Activated CD4-positive, alpha-beta T cell treated with anti-CD3 and anti-CD28 coated beads, Interleukin-2, amount 50 U/mL, for 16 hours (primary cell): ENCODE results near the gene MRPL14.
"Not testable (repeated sequence)": the region's sequence is repeated elsewhere in the genome, so short reads cannot be mapped to it uniquely, and the experiment has no call there.

Experiments used
- DNase-seq: peaks from one replicate; pipeline ENCODE4 v3.0.0-alpha.2; 2020

MRPL14 gene

DNA sequence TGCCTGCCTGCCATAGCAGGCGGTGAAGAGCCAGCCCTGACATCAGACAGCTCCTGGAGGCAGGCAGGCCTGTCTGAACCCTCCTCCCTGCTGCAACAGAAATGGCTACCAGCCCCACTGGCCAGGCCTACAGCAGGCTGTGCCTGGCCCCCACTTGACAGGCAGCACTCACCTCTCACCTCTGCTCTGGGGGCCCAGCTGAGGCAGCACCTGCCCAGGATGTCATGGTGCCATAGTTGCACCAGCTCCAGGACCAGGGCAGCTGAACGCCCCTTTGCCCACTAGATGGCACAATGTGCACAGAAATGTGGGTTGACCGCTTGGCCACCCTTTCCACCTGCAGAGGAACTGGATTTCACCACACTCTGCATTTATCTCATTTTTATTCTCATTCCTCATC lies 30.6 kb downstream of the MRPL14 start:
- peak; percentile 74 for DNase-seq

DNA sequence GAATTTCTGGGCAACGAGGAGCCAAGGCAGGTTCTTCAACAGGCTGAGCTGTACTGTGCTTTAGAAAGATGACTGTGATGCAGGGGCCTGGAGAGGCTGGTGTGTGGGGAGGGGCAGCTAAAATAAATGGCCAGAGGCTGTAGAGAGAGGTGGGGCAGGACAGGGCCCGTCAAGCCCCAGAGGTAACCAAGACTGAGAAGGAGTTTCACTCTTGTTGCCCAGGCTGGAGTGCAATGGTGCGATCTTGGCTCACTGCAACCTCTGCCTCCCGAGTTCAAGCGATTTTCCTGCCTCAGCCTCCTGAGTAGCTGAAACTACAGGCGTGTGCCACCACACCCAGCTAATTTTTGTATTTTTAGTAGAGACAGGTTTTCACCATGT lies 32.0 kb downstream of the MRPL14 start:
- DNase-seq, result not testable (repeated sequence)

DNA sequence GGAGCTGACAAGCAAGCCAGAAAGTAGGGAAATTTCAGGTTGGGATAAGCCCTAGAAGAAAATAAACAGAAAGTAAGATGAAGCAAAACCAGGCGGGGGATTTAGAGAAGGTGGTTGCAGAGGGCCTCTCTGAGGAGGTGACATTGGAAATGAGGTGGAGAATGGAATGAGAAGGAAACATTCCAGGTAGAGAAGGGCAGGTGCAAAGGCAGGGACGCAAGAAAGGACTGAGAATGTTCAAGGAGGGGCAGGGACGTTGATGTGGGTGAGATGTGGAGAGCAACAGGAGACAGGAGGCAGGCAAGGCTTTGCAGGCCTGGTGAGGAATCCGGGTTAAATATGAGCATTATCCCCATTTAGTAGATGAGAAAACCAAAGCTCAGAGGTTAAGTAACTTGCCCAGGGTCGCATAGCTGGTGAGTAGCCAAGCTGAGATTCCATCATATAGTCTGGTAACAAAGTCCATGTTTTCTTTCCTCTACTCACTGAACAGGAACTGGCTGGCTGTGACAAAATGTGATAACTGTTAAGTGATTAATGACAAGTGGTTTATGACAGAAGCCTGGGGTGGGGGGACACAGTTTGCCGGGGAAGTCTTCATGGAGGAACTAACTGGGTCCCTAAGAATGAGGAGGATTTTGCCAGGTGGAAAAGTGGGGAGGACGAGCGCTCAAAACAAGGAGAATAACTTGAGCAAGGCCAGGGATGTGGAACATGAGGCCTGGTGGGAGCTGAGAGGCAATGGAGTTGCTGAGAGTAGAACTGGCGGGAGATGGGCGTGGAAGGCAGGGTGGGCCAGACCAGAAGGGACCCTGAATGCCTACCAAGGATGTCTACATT lies 32.6 kb downstream of the MRPL14 start:
- no peak for DNase-seq

DNA sequence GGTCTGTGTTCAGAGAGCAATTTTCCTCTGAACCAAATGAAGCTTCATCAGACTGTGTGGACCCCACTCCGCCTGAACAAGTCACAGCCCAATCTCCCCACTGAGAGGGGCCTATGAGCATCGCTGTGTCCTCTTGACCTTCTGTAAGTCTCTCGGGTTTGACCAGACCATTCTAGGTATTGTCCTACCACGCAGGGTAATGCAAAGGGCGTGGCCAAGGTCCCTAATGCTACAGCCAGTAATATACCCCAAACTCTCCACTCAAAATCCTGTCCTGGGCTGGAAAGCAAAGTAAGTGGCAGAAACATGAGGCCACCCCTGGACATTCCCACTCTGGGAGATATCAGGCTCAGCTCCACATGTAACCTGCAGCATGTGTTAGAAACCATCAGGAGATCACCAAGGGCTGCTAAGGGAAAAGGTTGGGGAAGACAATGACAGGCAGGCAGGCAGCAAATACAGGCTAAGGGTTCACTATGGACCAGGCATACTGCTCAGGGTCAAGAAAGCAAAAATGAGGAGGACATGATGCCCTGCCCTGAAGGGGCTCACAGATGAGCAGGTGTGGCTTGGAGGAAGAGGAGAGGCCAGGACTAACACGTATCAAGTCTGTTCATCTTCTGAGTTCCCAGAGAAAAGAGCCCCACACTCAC lies 33.4 kb downstream of the MRPL14 start:
- no peak for DNase-seq

DNA sequence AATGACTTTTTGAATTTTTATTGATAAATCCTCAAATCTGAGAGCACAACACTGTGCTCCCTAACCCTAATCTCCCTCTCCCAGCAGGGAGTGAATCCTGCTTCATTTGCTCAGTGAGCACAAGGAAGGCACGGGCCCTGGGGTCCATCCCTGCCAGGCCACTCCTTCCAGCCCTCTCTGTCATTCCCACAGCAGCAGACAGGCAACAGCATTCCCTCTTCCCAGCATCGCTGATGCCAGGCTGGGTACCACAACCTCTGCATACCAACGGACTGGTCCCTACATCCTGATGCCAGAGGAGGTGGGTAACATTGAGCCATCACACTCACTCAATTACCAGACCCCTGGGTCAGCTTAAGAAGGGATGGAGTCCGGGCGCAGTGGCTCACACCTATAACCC lies 34.2 kb downstream of the MRPL14 start:
- no peak for DNase-seq

DNA sequence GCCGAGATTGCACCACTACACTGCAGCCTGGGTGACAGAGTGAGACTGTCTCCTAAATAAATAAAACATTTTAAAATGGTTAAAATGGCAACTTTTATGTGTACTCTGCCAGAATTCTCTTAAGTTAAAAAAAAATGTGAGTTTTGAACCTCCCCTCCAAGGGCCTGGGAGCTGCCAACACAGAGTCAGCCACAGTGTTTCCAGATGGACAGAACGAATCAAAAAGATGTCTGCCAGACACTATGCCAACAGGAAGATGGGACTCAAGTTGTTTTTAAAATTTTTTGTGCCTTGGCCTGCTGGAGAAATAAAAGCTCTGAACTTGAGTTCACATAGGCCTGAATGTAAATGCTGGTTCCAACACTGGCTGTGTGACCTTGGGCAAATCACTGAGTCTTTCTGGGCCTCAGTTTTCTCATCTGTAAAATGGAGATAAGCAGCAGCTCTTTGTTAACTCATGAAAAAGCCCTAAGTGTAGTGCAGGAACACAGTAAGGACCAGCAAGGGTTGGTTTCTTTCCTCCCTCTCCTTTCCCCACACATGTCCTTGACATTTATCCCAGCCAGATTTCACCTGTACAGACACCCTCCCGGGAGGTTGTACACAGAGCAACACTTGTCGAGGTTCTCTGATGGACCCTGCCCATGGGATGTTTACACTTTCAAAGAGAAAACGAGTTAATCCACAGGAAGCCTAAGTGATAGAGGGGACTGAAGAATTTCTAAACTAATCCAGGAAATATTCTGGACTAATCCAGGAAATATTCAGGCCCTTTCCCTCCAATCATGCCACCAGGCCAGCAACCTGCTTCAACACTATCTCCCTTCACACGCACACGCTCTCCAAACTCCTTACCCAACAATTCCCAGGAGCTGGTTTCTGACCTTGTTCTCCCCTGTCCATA lies 35.0 kb downstream of the MRPL14 start:
- no peak for DNase-seq

DNA sequence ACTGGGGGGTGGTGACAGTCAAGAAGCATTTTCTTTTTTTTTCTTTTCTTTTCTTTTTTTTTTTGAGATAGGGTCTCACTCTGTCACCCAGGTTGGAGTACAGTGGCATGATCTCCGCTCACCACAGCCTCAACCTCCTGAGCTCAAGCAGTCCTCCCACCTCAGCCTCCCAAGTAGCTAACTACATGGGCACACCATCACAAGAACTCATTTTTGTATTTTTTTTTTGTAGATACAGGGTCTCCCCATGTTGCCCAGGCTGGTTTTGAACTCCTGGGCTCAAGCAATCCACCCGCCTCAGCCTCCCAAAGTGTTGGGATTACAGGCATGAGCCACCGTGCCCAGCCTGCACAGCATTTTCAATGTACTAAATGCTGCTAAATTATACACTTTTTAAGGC lies 35.9 kb downstream of the MRPL14 start:
- DNase-seq, result not testable (repeated sequence)

DNA sequence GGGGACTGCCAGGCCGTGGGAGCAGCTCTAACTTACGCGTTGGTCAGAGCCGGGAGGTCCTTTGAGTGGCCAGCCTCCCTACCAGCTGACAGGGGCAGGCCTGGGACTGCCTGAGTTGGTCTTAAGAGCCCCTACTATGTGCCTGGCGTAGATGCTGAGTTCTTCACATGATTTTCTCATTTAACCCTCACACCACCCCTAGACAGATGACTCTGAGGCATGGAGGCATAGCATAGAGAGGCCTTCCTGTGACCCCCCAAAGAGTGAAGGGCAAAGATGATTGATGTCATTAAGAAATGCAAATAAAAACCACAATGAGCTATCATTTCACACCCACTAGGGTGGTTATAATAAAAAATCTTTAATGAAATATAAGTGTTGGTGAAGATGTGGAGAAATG lies 36.8 kb downstream of the MRPL14 start:
- no peak for DNase-seq

DNA sequence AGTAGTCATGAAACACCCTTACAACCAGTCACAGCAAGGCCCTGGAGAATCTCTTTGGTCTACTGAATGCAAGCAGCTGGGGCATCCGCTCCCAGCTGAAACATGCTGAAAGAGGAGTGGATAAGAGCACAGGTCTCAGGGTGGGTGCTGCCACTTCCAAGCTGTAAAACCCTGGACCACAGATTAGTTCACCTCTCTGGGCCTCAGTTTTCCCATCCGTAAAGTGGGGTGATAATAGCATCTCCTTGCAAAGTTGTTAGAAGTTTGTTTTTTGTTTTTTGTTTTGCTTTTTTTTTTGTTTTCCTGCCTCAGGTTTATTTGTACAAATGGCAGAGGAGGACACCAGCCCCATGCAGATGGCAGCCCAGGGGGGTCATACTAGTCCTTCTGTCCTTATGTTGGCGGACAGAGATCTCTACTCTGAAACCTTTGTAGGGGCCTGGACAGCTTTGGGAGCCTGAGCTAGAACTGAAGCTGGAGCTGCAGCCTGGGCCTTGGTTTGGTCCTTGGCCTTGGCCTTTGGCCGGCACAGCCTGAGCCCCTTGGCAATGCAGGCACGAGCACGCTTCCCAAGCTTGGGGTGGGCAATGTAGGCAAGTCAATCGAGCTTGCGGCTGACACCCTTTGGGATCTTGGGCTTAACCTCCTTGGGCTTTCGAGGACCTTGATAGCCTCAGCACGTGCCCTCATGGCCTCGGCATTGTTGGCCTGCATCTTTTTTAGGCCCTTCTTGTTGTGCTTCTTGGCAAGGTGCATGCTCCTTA lies 38.2 kb downstream of the MRPL14 start:
- DNase-seq, result no peak

DNA sequence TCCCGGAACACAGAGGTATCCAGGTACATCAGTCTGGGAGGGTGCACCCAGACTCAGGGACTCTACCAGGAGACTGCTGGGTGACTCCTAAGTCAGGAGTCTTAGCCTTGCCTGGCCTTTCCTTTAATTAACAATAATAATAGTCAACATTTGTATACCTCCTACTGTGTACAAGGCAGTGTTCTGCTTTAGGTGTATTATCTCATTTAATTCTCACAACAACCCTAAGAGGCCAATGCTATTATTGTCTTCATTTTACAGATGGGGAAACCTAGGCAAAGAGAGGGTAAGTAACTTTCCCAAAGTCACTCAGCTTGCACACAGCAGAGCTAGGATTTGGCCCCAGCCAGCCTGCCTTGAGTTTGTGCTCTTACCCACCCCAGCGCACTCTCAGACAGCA lies 39.6 kb downstream of the MRPL14 start:
- no peak for DNase-seq

DNA sequence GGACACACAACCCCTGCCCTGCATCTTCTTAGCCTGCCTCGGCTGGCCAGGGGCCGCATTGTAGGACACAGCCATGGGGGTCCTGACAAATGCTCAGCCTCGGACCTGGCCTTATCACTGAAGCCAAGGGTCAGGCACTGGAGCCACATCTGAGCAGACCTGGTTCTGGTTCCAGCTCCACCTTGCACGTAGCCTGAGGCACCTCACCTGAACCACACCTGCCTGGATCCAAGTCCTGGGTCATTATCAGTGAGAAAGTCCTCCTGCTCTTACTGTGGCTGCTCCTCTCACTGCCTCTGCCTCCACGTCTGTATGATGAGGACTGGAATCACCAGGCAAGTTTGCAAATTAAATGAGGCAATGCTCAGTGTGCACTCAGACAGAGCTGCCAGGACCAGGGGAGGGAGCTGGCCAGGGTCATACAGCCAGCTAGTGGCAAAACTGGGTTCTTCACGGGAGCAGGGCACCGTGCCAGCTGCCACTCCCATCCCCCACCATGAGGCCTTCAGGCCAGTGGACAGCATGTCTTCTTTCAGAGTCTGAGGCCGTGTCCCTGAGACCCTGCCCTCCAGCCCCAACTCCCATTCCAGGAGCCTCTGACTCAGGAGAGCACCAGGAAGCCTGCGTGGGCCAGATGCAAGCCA lies 40.2 kb downstream of the MRPL14 start:
- no peak for DNase-seq

DNA sequence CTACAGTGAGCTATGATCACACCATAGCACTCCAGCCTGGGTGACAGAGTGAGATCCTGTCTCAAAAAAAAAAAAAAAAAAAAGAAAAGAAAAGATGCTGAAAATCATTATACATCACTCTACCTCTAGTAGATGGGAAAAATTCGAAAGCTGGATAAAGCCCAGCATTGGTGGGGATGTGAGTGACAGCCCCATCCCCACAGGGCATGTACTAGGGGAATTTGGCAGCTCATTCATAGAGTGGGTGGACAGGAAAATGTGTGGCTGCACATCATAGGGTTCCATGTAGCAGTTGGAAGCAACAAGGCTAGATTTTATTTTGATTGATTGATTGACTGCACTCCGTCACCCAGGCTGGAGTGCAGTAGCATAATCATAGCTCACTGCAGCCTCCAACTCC lies 42.0 kb downstream of the MRPL14 start:
- no peak for DNase-seq

DNA sequence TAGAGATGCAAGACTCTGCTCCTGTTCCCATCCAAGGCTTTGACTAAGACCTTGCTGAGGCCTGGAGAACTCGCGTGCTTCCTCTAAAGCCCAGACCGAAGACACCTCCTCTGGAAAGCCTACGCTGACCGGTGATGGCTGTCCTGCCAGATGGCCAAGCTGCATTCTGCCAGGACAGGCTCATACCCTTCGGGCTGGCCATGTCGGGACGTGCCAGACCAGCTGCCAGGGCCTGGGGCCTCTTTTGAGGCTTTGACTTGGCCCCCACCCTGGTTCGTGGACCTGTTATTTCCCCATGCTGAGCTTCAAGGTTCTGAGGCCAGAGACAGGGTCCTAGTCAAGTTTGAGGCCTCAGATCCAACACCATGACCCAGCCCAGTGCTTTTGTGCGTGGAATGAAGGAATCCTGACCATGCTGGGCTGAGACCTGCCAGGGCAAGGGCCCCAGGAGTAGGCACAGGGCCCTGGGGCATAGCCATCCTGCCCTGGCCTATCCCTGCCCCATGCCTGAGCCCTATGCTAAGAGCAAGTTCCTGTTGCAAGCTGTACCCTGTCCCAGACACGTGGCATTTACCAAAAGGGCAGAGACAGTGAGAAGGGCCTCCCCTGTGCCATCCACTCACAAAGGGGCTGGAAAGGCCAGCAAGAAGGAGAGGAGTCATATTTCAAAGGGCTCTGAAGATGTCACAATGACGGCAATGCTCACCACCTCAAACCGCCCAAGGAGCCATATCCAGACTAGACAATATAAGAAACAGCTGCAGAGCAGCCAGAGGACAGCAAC lies 42.8 kb downstream of the MRPL14 start:
- DNase-seq, result no peak

DNA sequence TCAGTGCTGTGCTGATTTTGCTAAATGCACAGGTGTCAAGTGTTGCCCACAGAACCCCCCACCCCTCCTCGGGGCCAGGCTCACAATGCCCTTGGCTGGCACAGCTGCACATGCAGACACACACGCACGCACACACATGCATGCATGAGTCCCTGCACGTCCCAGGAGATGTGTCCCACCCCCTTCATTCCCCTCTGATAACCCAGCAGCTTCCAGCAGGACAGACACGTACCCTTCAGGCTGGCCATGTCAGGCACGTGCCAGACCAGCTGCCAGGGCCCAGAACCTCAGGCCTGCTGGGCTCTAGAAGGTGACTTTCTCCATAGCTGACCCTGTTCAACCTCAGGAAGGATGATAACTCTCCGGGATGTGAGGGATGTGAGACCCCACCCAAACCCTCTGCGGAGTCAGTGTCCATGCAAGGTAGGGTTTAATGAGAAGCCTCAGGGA lies 44.4 kb downstream of the MRPL14 start:
- no peak for DNase-seq

DNA sequence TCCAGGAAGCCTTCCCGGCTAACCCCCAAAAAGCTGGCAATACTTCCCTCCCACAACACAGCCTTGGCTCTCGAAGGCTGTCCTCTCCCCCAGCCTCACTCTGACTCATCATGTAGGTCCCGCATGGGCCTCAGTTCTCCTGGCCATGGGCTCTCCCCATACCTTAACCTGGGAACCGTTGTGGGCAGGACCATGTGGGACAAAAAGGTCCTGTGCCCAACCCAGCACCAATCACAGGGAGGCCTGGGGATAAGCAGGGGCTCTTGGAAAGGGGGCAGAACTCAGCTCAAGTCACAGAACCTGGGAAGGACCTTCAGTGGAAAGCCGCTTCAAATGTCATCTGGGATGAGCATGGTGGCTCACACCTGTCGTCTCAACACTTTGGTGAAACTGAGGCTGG lies 45.5 kb downstream of the MRPL14 start:
- no peak for DNase-seq

DNA sequence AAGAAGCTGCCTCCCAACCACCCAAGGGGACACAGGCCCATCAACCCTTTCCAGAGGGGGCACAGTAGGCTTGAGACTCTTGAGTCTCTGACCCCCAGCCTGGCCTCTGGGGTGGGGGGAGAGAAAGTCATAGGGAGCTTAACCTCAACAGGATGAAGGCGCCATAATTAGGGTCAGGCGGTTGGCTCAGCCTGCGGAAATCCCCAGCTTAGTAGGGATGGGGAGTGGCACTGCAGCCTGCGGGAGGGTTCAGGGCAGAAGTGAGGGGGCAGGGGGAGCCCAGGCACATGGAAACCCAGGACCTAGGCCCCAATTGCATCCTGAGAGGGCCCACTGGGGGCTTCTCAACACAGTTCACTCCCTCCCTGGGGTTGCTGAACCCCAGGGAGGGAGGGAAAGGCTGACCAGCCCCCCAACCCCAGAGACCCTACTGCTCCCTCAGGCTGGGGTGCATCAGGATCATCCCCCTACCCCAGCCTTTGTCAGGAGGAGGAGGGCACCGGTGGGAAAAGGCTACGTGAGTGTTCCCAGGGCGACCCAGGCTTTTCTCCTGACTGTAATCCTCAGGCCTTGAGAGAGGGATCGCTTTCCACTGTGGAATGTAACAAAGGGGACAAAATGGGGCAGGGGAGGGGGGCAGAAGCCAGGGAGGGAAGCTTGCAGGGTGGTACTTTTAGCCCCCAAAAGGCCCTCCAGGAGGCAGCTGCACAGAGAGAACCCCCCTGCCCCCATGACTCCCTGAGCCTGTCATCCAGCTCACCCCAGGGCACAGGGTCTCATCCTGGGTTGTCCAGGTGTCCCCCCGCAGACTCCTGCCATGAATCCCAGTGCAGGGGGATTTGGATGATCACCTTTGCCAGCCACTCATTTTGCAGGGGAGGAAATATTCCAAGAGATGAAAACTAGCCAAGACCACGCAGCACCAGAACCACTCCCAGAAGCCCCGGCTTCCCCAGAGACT lies 46.4 kb downstream of the MRPL14 start:
- DNase-seq, result peak; percentile 20

DNA sequence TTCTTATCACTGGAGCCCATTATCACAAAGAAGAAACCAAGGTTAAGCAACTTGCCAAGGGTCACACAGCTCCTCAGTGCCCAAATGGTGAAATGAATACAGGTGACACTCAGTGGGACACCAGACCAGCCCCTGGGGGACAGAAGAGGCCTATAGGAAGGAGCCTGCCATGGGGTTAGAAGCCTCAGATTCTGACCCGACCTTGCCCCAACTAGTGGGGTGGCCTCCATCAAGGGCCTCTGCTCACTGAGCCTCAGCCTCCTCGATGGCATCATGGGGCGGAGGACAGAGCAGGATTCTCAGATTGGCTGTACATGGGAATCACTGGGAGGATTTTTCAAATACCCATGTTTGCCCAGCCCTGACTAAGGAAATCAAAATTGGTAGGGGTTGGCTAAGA lies 47.6 kb downstream of the MRPL14 start:
- no peak for DNase-seq

DNA sequence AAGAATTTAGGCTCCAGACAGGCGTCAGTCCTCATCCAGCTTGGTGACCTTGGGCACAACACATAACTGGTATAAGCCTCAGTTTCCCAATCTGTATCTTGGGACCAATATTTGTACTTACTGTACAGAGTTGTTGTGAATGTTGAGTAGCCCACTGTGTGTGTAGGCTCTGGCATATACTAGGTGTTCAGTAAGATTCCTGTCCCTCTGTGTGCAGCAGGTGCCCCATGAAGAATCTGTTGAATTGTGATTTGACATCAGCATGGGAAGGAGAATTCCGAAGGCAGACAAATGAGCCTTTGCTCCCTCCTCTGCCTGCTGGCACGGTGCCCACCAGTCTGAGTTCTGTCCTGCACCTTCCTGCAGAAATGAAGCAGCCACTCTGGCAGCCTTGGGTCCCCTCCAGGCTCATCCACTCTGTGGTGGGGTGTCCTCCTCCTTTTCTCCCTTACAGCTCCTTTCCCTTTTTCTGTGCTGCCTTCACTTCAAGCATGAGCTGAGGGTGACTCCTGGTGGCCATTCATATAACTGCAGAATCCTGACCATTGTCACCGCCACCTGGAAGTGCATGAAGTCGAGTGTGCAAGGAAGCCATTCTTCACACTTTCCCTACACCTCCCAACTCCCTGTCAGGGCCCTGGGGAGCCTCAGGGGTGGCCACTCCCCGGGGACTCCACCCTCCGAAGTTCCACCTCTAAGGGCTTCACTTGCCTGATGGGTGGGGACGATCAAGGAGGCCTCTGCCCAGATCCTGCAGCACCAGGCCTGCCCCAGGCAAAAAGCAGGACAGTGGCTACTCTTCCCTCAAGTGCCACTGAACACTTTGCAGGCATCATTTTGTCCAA lies 48.2 kb downstream of the MRPL14 start:
- peak; percentile 78 for DNase-seq

DNA sequence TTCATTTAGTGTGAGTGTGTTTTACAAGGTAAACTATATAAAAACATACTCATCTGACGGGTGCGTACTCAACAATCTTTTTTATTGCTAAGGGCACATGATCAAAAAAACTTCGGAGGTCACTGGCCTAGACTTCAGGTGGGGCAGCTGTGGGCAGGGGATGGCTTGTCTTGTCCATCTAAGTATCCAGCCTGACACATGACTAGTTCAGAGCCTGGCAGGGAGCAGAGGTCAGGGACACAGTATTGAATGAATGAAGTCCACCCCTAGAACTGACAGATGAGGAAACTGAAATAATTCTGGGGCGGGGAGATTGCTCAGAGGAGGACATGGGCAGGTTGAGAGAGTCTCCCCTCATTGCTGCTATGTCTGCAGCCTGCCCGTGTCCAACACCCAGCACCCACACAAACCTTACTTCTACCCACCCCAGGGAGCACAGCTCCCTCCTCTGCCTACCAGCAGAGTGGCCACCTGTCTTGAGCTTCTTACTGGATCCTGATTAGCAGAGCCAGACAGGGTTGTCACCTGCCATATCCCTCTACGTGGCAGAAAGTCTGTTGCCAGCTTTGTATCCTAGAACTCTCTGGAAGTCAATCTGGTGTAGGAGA lies 48.9 kb downstream of the MRPL14 start:
- DNase-seq, result no peak
